Measurements from ENCODE around the gene PIK3C2A.

Gene PIK3C2A

DNA sequence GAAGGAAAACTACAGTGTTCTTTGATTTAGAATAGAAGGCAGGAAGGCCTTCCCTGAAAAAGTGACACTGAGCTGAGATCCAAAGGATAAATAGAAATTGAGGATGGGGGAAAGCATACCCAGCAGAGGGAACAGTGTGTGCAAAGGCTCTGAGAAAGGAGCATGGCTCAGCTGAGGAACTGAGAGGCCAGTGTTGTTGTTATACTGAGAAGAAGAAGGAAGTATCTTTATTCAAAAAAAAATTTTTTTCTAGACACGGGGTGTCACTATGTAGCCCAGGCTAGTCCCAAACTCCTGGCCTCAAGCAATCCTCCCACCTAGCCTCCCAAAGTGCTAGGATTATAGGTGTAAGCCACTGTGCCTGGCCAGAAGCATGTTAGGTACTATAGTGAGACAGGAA is 3.5 kb upstream of the PIK3C2A start:
- DNase-seq (ENCODE audit: low read depth): no peak

DNA sequence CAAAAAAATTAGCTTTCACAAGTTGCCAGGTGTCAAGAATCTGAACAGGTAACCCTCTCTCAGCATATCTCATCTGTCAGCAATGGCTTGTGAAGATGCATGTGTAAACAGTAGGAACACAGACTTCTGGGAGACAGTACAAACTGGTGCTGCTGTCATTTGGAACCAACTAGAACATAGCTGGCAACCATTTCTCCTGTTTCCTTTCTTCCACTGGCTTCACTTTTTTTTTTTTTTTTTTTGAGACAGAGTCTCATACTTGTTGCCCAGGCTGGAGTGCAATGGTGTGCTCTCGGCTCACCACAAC is 2.1 kb upstream of the PIK3C2A start:
- DNase-seq (ENCODE audit: low read depth): no peak

DNA sequence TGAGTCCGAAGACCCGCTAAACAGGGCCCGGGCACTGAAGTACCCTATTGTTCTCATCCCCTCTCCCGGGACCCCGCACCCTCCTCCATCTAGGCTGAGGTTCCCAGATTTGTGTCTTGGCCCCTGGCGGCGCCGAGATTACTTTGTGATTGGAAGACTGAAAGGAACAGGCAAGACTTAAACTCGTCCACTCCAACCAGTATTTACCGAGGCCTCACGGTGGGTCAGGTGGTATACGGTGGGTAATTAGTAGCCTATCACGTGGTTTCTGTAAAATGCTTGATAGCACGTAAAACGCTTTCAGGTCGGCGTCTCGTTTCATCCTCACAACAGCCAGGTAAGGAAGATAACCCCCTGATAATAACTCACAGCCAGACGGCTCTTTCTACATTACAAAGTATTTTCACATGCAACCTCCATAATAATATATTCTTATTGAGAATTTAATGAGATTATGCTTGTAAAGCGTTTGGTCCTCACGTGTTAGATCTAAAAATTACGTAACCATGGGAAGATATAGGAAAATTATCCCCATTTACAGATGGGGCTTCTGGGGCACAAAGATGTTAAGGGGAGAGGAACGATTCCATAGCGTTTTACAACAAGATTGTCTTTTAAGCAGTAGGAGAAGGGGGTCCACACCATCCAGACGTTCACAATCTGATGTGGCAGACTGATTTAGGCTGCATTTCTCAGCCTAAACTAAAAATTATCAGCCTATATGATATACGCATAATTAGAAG is 642 bp upstream of the PIK3C2A start:
- DNase-seq (ENCODE audit: low read depth): peak; percentile 4

DNA sequence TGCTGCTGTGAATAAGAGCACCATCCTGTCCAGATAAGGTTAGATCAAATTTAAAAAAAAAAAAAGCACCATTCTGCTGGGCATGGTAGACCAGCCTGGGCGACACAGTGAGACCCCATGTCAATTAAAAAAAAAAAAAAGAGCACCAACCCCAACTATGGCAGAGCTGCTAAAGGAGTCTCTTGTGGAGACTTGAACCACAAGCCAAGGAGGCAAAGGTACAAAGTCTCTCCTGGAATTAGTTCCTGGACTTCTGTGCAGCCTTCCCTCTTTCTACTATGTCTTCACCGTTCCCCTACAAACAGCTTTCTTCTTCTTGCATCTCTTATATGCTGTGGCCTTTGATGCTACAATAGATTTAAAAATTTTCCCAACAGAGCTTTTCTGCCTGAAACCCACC is 1.3 kb downstream of the PIK3C2A start:
- DNase-seq (ENCODE audit: low read depth): no peak

DNA sequence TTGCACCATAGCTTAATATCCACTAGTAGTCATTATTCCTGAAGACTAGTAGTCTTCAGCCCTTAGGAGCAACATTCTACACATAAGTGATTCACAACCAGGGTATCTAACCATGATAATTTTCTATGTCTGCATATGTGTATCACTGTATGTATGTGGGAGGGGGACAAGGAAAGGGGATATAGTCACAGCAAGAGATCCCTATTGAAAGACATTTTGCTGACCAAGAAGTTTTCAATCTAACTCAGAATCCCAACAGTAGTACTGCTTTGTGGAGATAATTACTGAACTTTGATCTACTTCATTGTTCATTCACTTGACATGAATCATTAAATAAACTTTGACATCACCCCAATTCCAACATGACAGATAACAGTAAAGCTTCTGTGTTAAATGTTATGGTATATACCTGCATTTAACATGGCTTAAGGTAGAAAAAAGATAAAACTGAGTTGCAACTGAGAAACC is 10.3 kb downstream of the PIK3C2A start:
- DNase-seq (ENCODE audit: low read depth): no peak

DNA sequence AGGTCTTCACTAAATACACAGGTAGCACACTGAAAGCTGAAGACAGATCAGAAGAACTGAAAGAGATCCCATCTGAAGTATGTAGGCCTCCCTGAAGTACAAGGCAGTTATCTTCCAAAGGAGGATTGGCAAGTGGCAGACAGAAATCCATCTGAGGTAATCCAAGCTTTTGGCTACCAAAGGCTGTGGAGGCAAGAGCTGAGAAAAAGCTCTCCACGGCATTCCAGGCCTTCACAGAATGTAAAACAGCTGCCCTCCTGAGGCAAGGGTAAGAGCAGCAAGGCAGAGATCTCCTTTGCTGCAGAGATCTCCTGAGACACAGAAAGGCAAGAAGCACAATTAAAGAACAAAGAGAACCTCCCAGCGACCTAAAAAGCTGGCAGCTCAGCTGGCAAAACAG is 19.1 kb downstream of the PIK3C2A start:
- DNase-seq (ENCODE audit: low read depth): no peak

DNA sequence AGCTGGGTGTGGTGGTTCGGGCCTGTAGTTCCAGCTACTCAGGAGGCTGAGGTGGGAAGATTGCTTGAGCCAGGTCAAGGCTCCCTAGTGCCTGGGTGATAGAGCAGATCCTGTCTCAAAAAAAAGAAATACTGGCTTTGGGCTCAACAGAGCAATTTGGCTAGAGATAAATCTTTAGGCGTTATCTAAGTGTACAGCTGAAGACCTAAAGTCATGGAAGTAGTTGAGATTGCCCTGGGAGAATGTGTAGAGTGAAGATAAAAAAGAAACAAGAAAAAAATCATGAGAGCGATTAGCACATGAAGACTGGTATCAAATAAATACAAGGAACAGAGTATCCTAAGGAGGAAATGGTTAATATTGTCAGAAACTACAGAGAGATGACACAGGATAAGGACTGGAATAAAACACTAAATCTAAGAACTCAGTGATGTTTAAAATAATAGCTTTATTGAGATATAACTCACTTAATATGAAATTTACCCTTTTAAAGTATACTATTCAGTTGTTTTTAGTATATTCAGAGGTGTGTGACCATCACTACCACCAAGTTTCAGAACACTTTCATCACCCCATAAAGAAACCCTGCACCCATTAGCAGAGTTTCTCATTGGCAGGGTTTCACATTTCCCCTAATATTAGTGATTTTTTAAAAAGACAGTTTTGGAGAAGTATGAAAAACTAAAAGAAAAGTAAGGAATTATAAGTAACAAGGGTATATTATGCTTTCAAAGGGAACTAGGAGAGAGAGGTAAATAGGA is 20.7 kb downstream of the PIK3C2A start:
- no peak for DNase-seq (ENCODE audit: low read depth)

DNA sequence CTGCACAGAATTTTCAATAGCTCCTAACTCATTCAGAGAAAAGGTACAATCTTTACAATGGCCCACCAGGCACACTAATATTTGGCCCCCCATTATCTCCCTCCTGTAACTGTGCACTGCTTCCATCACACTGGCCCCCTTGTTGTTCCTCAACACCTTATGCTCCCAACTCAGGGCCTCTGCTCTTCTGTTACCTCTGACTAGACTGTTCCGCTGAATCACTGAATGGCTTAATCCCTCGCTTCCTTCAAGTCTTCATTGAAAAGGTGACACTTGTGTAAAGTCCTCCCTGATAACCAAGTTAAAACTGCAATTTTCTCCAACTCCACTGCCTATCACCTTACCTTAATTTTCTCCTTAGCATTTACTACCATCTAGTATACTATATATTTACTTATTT is 21.8 kb downstream of the PIK3C2A start:
- DNase-seq (ENCODE audit: low read depth): no peak

DNA sequence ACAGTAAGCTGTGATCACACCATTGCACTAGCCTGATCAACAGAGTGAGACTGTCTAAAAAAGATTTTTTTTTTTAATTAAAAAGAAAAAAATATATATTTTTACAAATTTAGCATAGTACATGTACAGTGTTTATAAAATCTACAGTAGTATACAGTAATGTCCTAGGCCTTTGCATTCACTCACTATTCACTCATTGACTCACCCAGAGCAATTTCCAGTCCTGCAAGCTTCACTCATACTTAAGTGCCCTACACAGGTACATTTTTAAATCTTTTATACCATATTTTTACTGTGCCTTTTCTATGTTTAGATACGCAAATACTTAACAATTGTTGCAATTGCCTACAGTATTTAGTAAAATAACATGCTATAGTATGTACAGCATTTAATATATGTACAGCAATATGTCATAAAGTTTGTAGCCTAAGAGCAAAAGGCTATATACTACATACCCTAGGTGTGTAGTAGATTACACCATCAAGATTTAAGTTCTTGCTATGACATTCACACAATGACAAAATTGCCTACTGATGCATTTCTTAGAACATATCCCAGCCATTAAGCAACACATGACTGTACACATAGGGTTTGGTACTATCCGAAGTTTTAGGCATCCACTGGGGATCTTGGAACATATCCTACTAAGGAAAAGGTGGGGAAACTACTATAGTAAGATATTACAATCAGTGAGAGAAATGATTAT is 22.8 kb downstream of the PIK3C2A start:
- DNase-seq (ENCODE audit: low read depth): no peak

DNA sequence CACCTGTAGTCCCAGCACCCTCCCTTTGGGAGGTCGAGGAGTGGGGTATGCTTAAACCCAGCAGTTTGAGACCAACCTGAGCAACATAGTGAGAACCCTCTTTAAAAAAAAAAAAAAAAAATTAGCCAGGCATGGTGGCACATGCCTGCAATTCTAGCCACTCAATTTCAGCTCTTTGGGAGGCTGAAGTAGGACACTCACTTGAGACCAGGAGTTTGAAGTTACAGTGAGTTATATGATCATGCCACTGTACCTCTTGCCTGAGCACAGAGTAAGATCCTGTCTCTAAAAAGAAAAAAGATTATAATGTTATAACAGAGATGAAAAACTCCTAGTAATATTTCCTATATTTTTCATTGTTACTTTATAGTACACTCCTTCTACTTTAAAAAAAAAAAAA is 23.9 kb downstream of the PIK3C2A start:
- DNase-seq (ENCODE audit: low read depth): no peak

DNA sequence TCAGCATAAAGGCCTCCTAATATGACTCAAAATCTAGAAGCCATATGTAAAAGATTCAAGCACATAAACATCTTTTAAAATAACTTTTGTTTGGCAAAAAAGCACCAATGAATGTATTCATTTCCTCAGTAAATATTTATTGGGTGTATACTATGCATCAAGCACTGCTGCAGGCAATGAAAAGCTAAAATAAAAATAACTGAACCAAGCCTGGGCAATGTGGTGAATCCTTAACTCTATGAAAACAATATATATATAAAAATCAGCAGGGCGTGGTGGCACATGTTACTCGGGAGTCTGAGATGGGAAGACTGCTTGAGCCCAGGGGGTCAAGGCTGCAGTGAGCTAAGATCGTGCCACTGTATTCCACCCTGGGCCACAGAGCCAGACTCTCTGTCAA is 27.8 kb downstream of the PIK3C2A start:
- no peak for DNase-seq (ENCODE audit: low read depth)

DNA sequence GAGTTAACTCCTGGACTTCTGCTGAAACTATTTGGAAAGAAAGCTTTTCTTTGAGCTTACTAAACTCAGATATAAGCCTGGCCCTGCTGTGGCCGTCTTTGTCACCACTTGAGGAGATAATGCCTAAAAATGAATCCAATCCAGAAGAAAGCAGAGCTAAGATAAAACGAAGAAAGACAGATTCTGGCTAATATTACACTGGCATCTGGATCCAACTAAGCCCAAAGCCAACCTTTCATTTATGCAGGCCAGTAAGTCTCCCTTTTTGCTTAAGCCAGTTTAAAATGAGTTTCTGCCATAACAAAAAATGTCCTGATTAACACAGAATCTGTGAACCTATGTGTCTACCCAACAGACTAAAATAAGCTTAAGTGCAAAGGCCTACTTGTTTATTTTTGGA is 34.5 kb downstream of the PIK3C2A start:
- DNase-seq (ENCODE audit: low read depth): no peak

DNA sequence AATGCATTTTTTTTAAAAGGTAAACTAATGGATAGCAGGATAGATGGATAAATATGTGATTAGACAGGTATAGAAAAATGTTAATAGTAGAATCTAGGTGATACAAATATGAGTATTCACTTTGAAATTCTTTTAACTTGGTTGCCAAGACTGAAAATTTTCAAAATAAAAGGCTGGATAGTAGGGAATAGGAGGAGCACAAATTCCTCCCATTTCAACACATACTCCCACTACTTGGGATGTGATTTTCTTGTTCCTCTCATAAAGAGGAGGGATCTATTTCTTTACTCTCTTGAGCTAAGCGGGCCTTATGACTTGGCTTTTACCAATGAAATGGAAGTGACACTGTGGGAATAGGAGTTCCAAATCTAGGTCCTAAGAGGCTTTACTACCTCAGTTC is 35.9 kb downstream of the PIK3C2A start:
- DNase-seq (ENCODE audit: low read depth): no peak

DNA sequence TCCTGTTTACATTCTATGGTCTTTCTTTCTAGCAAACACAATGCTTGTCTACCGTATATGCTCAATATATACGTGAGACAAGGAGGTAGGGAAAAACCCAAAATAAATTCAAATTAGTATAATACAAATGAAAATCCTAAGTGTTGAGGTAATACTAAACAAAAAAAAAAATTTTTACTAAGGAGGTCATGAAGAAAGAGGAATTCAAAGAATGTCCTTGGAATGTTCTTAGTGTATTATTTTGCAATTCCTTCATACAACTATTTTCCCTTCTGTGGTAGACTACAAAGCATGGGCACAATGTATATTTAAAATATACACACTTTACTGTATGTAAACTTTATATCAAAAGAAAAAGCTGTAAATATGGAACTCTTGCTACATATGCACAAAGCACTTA is 36.4 kb downstream of the PIK3C2A start:
- DNase-seq (ENCODE audit: low read depth): no peak

DNA sequence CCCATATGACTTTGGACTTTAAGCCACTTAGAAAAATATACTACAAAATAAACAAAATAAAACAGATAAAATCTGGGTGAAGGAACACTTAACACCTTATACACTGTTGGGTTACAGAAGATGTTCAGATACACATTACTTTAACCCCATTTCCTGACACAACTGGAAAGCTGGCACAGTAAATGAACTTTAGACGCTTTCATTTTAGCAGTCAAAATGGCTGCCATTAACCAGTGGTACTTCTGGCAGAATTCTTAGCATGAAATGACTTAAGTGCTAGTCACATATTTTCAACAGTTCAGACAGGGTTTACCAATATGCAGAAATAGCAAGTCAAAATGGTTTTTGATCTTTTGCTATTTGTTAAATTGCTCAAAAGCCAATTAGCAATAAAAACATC is 37.9 kb downstream of the PIK3C2A start:
- DNase-seq (ENCODE audit: low read depth): no peak

DNA sequence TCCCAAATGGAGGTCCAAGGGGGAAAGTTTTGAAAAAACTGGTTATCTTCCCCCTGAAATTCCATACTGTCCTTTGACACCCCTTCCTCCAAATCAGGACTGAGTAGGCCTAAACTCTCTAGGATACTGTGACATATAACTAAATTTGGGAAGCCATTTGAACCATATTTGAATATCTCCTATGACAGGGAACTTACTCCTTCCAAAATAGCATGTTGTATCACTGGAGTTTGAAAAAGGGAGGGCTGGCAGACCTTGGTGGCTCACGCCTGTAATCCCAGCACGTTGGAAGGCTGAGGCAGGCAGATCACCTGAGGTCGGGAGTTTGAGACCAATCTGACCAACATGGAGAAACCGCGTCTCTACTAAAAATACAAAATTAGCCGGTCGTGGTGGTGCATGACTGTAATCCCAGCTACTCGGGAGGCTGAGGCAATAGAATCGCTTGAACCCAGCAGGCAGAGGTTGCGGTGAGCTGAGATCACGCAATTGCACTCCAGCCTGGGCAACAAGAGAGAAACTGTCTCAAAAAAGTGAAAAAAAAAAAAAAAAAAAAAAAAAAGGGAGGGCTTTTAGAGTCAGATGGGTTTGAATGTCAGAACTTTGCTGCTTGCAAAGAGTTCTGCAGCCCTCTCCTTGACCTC is 42.4 kb downstream of the PIK3C2A start:
- no peak for DNase-seq (ENCODE audit: low read depth)

DNA sequence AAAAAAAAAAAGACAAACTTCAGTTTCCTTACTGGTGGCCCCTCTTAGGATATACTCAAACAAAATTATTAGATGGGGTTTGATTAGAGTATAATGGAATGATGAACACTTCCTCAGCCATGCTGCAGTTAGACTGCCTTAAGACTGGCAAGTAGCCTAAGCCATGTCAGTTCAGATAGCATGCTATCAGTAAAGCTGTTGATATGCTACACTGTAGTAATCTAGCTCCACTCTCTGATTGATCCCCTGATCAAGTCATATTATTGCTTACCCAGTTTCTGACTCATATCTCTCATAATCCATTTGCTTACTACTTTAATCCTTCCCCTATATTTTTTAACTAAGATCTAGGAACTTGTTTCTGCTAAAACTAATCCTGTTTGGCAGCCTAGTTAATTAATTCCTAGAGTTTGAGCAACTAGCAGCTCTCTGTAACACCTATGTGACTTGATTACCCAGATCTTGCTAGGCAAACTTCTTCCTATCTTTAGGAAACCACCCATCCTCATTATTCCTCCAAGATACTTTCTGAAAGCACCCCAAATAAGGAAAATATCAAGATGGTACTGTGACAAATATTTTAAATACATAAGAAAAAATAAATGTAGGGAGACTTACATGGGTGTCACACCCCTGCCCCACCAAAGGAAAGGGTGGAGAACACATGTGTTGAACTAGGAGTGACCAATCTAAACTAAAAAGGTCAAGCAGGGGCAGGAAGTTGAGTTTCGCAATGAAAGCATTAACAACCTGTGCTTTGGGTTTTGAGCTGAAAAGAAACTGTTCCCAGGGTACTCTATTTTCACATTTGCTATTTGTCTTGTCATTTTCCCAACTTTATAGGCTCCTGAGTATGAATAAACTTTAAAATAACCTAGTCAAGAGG is 43.2 kb downstream of the PIK3C2A start:
- DNase-seq (ENCODE audit: low read depth): no peak

DNA sequence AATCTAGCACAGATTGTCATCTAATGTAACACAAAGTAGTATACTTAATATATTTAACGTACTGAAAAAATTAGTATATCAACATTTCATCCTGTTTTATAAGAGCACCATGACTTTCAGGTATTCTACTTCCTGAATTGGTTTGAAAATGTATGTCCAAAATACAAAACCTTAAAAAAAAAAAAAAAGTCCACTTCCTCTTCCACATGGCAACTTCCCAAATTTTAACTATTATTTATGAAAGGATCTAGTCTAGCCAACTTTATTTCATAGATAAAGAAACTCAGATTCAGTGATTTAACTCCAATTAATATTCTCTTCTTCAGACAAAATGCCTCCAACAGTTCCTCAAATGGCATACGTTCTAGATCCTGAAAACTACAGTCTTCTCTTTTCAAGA is 44.0 kb downstream of the PIK3C2A start:
- DNase-seq (ENCODE audit: low read depth): no peak

DNA sequence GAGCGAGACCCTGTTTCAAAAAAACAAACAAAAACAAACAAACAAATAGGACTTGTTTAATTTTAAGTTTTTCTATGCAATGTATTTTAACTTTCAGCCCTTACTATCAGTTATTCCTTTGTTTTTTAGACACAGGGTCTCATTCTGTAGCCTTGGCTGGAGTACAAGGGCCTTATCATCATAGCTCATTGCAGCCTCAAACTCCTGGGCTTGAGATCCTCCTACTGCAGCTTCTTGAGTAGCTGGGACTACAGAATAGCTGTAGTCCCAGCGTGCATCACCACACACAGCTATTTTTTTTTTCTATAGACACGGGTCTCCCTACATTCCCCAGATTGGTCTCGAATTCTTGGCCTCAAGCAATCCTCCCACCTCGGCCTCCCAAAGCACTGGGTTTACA is 44.5 kb downstream of the PIK3C2A start:
- no peak for DNase-seq (ENCODE audit: low read depth)

DNA sequence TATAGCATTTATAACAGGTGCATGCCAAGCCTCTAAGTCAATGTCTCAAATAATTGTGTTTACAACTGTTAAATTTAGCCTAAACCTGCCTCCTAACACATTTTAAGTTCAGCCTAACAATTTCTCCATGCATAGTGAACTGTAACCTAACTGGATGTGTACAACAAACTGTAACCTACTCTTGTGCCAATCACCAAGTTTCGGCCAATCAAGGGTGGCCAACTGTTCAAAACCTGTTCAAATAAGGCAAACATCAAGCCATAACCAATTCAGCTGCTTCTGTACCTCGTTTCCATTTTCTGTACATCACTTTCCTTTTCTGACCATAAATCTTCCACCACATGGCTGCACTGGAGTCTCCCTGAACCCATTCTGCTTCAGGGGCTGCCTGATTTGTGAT is 45.4 kb downstream of the PIK3C2A start:
- DNase-seq (ENCODE audit: low read depth): no peak

DNA sequence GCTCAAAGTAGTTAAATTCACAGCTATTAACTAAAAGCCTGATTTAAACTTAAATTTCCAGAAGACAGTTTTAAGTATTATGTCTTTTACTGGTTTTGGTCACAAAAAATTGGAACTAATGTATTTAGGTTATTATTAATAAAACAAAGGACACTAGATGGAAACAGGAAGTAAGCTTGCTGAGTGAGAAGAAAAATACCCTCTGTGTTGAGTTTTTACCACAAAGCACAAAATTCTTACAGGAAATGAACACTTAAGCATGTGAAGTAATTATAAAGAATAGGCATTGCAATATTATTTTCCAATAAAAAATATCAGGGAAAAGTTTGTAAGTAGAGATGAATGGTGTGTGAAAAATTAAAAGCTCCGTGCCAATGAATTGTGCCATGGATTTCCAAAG is 46.3 kb downstream of the PIK3C2A start:
- no peak for DNase-seq (ENCODE audit: low read depth)

DNA sequence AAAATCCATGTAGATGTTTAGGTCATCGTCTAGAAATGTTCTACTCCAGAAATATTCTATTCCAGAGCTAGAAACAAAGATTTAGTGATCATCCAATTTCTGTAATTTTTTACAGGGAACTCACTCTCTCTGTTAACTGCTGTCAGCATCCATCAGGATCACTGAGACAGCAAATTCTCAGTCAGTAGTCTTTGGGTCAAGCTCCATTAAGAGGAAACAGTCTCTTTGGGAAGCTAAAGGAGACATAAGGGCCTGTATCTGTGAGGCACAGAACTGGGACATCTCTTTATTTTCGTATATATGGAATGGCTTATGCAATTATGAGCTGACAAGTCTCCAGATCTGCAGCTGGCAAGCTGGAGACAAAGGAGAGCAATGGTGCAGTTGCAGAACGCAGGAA is 48.3 kb downstream of the PIK3C2A start:
- DNase-seq (ENCODE audit: low read depth): no peak

All from stimulated activated CD8-positive, alpha-beta memory T cell treated with anti-CD3 and anti-CD28 coated beads, Interleukin-12 subunit alpha, Interleukin-12 subunit beta, amount 100 ng/mL, for 1 hour (primary cell).